OCI-LY7 (cell line): Measurements from ENCODE around the gene INSR. TPM values are rescaled to one million over a fixed set of nuclear protein-coding genes. Genes with fewer than 3 reads are reported as not detected.

Experiments used
- BruUV-seq: library from RNA; stranded (reverse); fragments of 400-500 nt; replicated peaks from 2 replicates; lab custom pipeline; 2021; lab: Mats Ljungman, UMichigan
- CTCF ChIA-PET: fragments of 300-600 bp; sonication (Branson Sonifier 250); formaldehyde crosslinking; loops from one replicate; lab custom pipeline; 2022; ENCODE audit warnings: antibody characterized with exemption; ENCODE audit not compliant: unreplicated experiment; lab: Charles Lee
- POLR2A ChIA-PET: fragments of 300-600 bp; sonication (Branson Sonifier 250); formaldehyde crosslinking; loops from one replicate; lab custom pipeline; 2022; ENCODE audit warnings: antibody characterized with exemption; lab: Charles Lee
- DNase-seq: peaks from one replicate; pipeline ENCODE4 v3.0.0-alpha.2; 2015; ENCODE audit warnings: low spot score
- H2AFZ ChIP-seq: fragments of 200-600 bp; sonication (generic), shearing (Covaris generic); 2 replicates; pipeline ENCODE4 v1.6.1; 2014; ENCODE audit warnings: mild to moderate bottlenecking, antibody characterized with exemption, low read length, moderate library complexity
- H3K27ac ChIP-seq: fragments of 200-600 bp; sonication (generic); 2 replicates; pipeline ENCODE4 v1.5.1; 2014; ENCODE audit warnings: mixed run types, low read depth, mild to moderate bottlenecking, moderate library complexity, low read length, inconsistent platforms; ENCODE audit not compliant: poor library complexity, severe bottlenecking
- H3K36me3 ChIP-seq: fragments of 200-600 bp; sonication (generic); 2 replicates; pipeline ENCODE4 v1.6.1; 2014; ENCODE audit warnings: mild to moderate bottlenecking, antibody characterized with exemption, low read length, moderate library complexity, mixed read lengths; ENCODE audit not compliant: insufficient read depth
- H3K4me1 ChIP-seq: fragments of 200-600 bp; sonication (generic); 2 replicates; pipeline ENCODE4 v1.5.1; 2014; ENCODE audit warnings: mild to moderate bottlenecking, low read length; ENCODE audit not compliant: insufficient read depth, poor library complexity, severe bottlenecking
- H3K4me2 ChIP-seq: fragments of 200-600 bp; sonication (generic); 2 replicates; pipeline ENCODE4 v1.6.1; 2014; ENCODE audit warnings: mild to moderate bottlenecking, low read length
- H3K4me3 ChIP-seq: fragments of 200-600 bp; sonication (generic); 2 replicates; pipeline ENCODE4 v1.5.1; 2014; ENCODE audit warnings: mild to moderate bottlenecking, low read depth, low read length; ENCODE audit not compliant: poor library complexity, severe bottlenecking
- H3K79me2 ChIP-seq: fragments of 200-600 bp; sonication (generic); 2 replicates; pipeline ENCODE4 v1.6.1; 2016; ENCODE audit warnings: low read depth, mild to moderate bottlenecking, low read length, moderate library complexity, mixed read lengths; ENCODE audit not compliant: insufficient read depth
- H3K9me2 ChIP-seq: fragments of 200-600 bp; sonication (generic); 2 replicates; pipeline ENCODE4 v1.6.1; 2016; ENCODE audit warnings: mild to moderate bottlenecking, low read length, mixed read lengths; ENCODE audit not compliant: insufficient read depth
- H3K9me3 ChIP-seq: fragments of 200-600 bp; sonication (generic); 2 replicates; pipeline ENCODE4 v1.6.1; 2014; ENCODE audit warnings: mild to moderate bottlenecking, mixed run types, low read length, mixed read lengths
- H4K20me1 ChIP-seq: fragments of 200-600 bp; sonication (generic); 2 replicates; pipeline ENCODE4 v1.6.1; 2014; ENCODE audit warnings: mild to moderate bottlenecking, antibody characterized with exemption, low read length, moderate library complexity, mixed read lengths; ENCODE audit not compliant: insufficient read depth
- CTCF ChIP-seq: fragments of 200-600 bp; sonication (generic); conservative IDR thresholded peaks from 2 replicates; pipeline ENCODE4 v1.5.1; 2014; ENCODE audit warnings: mild to moderate bottlenecking, antibody characterized with exemption, low read length, moderate library complexity, mixed read lengths
- EZH2phosphoT487 ChIP-seq: fragments of 200-600 bp; sonication (generic); IDR thresholded peaks from 2 replicates; pipeline ENCODE4 v1.6.1; 2018; ENCODE audit warnings: low read depth, borderline replicate concordance, mild to moderate bottlenecking, mixed run types, antibody characterized with exemption, low read length, moderate library complexity, mixed read lengths
- intact Hi-C: fragments of 100-400 bp; cut with micrococcal nuclease; formaldehyde crosslinking; loops from one replicate; pipeline ENCODE4 v1.10.0; 2022; ENCODE audit not compliant: unreplicated experiment
- total RNA-seq, 2 experiments: library from RNA; depleted of rRNA in 1 of 2; stranded (reverse); fragments of >200 nt in 1 of 2; shearing (Covaris generic) in 1 of 2; gene quantifications; 2 replicates each; pipeline ENCODE4 v1.2.3, GENCODE V29; 2014 to 2022

The INSR gene
- total RNA-seq, 2 experiments from 2014 or later: 57.7 to 74.0 TPM

- Histone ChIP-seq H4K20me1 (no peaks in the 10 kb centered on the region), H3K27ac (no peak overlapping the region), H3K79me2 (peaks cover 31% of the 10 kb centered on the region), H3K4me3 (no peak overlapping the region), H3K4me1 (peaks cover 15% of the 10 kb centered on the region), H3K36me3 (no peaks in the 10 kb centered on the region), H3K9me2 (no peaks in the 10 kb centered on the region), H3K4me2 (no peak overlapping the region), H2AFZ (no peak overlapping the region), H3K9me3 (no peaks in the 10 kb centered on the region)
- no peak for DNase-seq
- no TSS peak for BruUV-seq
- CTCF ChIA-PET: no interaction called here
- TF ChIP-seq EZH2phosphoT487 (no peak), CTCF (no peak)
- POLR2A ChIA-PET: no interaction called here
- intact Hi-C loops: no loop called here
Observed at GRCh38 chr19:7255631-7256030, 38.6 kb downstream of the INSR start.

- H2AFZ ChIP-seq: no peak overlapping the region
- H3K9me3 ChIP-seq: no peaks in the 10 kb centered on the region
- peaks cover 20% of the 10 kb centered on the region for H3K4me1 ChIP-seq
- CTCF ChIA-PET: no interaction called here
- TF ChIP-seq EZH2phosphoT487: no peak
- no peak for TF ChIP-seq CTCF
- BruUV-seq: no TSS peak
- intact Hi-C loops: no loop called here
- no peak overlapping the region for H3K27ac ChIP-seq
- no peaks in the 10 kb centered on the region for H3K9me2 ChIP-seq
- H3K79me2 ChIP-seq: peaks cover 33% of the 10 kb centered on the region
- POLR2A ChIA-PET: no interaction called here
- DNase-seq: no peak
- H3K36me3 ChIP-seq: no peaks in the 10 kb centered on the region
- no peak overlapping the region for H3K4me3 ChIP-seq
- H3K4me2 ChIP-seq: no peak overlapping the region
- H4K20me1 ChIP-seq: no peaks in the 10 kb centered on the region
Observed at GRCh38 chr19:7255119-7255518, 39.1 kb downstream of the INSR start.

GRCh38 chr19:7254590-7254989, 39.6 kb downstream of the INSR start:
- H2AFZ ChIP-seq: no peak overlapping the region
- TF ChIP-seq EZH2phosphoT487 (no peak), CTCF (no peak)
- intact Hi-C loops: no loop called here
- DNase-seq: no peak
- H3K4me1 ChIP-seq: peaks cover 25% of the 10 kb centered on the region
- no peaks in the 10 kb centered on the region for H4K20me1 ChIP-seq
- no peak overlapping the region for H3K4me2 ChIP-seq
- H3K27ac ChIP-seq: no peak overlapping the region
- no peaks in the 10 kb centered on the region for H3K36me3 ChIP-seq
- peaks cover 36% of the 10 kb centered on the region for H3K79me2 ChIP-seq
- no peak overlapping the region for H3K4me3 ChIP-seq
- H3K9me2 ChIP-seq: no peaks in the 10 kb centered on the region
- no TSS peak for BruUV-seq
- ChIA-PET CTCF (no interaction called here), POLR2A (no interaction called here)
- no peaks in the 10 kb centered on the region for H3K9me3 ChIP-seq
